NB4 (cell line): ENCODE data around the gene INTS1.

Source experiments
- DNase-seq: peaks from one replicate; pipeline ENCODE4 v3.0.0; 2010; ENCODE audit warnings: low read depth
- H3K4me3 ChIP-seq: one replicate; pipeline ENCODE4 v1.5.1; 2011; ENCODE audit warnings: mild to moderate bottlenecking, low read depth, low read length, moderate library complexity
- CTCF ChIP-seq: IDR thresholded peaks from one replicate; pipeline ENCODE4 v1.5.1; 2012; ENCODE audit warnings: low read depth, low read length
- MAX ChIP-seq: IDR thresholded peaks from 2 replicates; pipeline ENCODE4 v1.6.1; 2011; ENCODE audit warnings: low read depth, low read length
- MYC ChIP-seq: IDR thresholded peaks from 2 replicates; pipeline ENCODE4 v1.6.1; 2011; ENCODE audit warnings: low read depth, low read length
- POLR2A ChIP-seq: IDR thresholded peaks from 2 replicates; pipeline ENCODE4 v1.6.1; 2011; ENCODE audit warnings: mild to moderate bottlenecking; ENCODE audit not compliant: insufficient read length; ENCODE audit errors: extremely low read depth

Gene INTS1

GRCh38 chr7:1503390-1503789 is 799 bp downstream of the INTS1 start:
- DNase-seq, result peak; percentile 49
- no peak for TF ChIP-seq CTCF
- TF ChIP-seq POLR2A, result no peak
- no peak for TF ChIP-seq MYC
- no peak for TF ChIP-seq MAX
- peak overlapping the region; percentile 89 for H3K4me3 ChIP-seq

GRCh38 chr7:1502845-1503244 is 1.3 kb downstream of the INTS1 start:
- peak overlapping the region; percentile 89 for H3K4me3 ChIP-seq
- no peak for DNase-seq

GRCh38 chr7:1501487-1502270 is 2.5 kb downstream of the INTS1 start:
- peak overlapping the region; percentile 30 for H3K4me3 ChIP-seq
- peak; percentile 88 for DNase-seq
- TF ChIP-seq CTCF (no peak), MAX (no peak), POLR2A (no peak), MYC (no peak)

More at GRCh38 chr7:1502845-1503244, 1.3 kb downstream of the INTS1 start:
- TF ChIP-seq MYC (no peak), POLR2A (no peak), MAX (no peak), CTCF (no peak)

GRCh38 chr7:1500064-1500807 is 4.0 kb downstream of the INTS1 start:
- TF ChIP-seq MYC, result no peak
- no peak for TF ChIP-seq CTCF
- no peak for TF ChIP-seq POLR2A
- TF ChIP-seq MAX, result no peak
- DNase-seq, result no peak
- H3K4me3 ChIP-seq, result no peak overlapping the region

GRCh38 chr7:1499367-1500029 is 4.7 kb downstream of the INTS1 start:
- no peak for DNase-seq
- no peak for TF ChIP-seq CTCF
- no peak for TF ChIP-seq MAX
- no peak for TF ChIP-seq MYC
- no peak for TF ChIP-seq POLR2A
- no peak overlapping the region for H3K4me3 ChIP-seq
